Muscle of leg (tissue), 11 donors: ENCODE results near the gene C6orf89. TPM values are rescaled to one million over a fixed set of nuclear protein-coding genes. Genes with fewer than 3 reads are reported as not detected.
"Not testable (repeated sequence)": the region's sequence is repeated elsewhere in the genome, so short reads cannot be mapped to it uniquely, and the experiment has no call there.

Experiments
- DNase-seq: peaks from one replicate; pipeline ENCODE4 v3.0.0; 2013
- H3K27ac ChIP-seq: one replicate; pipeline ENCODE4 v1.5.1; 2013; ENCODE audit warnings: mild to moderate bottlenecking, low read length, control low read depth
- H3K27me3 ChIP-seq: one replicate; pipeline ENCODE4 v1.6.1; 2013; ENCODE audit warnings: low read length; ENCODE audit not compliant: control insufficient read depth, insufficient read depth
- H3K36me3 ChIP-seq: one replicate; pipeline ENCODE4 v1.6.1; 2013; ENCODE audit warnings: low read length; ENCODE audit not compliant: control insufficient read depth, insufficient read depth
- H3K4me1 ChIP-seq: one replicate; pipeline ENCODE4 v1.6.1; 2013; ENCODE audit warnings: low read length; ENCODE audit not compliant: control insufficient read depth, insufficient read depth
- H3K4me3 ChIP-seq: one replicate; pipeline ENCODE4 v1.5.1; 2013; ENCODE audit warnings: low read length, control low read depth
- H3K9me3 ChIP-seq: replicated peaks from 2 replicates; pipeline ENCODE4 v1.6.1; 2013; ENCODE audit warnings: low read depth, low read length; ENCODE audit not compliant: control insufficient read depth
- WGBS: methylation state at CpG from one replicate; pipeline ENCODE4 v1.1.5; 2013; ENCODE audit warnings: missing lambda C conversion rate; ENCODE audit not compliant: insufficient coverage; 5-methylcytosine and 5-hydroxymethylcytosine counted together
- polyA plus RNA-seq, 8 donors: library from polyadenylated mRNA; unstranded; fragments of 120-200 nt; gene quantifications; one replicate each; pipeline versions ENCODE4 v1.2.1 to v1.2.3, GENCODE V29; 2013; ENCODE audit warnings: inconsistent platforms in 1 of 8, low replicate concordance in 1 of 8; ENCODE audit not compliant: insufficient read length in 8 of 8, insufficient read depth in 1 of 8
- total RNA-seq: library from RNA; stranded (reverse); fragments of 120-200 nt; gene quantifications from one replicate; pipeline ENCODE4 v1.2.4, GENCODE V29; 2013

C6orf89 gene
- total and polyA plus RNA-seq, 9 donors, result 26.7 to 36.2 (median 32.2) TPM

DNA sequence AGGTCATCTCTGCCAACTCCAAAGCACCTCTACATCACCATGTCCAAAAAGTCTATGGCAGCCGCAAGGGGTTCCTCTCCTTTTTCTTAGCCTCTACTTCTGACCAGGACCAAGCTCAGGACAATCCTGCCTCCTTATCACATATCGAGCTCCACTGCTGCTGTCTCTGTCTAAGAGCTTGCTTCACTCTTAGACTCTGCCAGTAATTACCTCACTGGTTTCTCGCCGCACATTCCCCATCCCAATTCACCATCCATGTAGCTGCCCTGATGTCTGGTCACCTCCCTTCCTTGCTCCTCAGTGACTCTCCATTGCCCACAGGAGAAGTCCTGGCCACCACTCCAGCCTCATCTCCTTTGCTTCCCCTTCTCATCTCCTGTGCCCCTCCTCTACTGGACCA is 44.7 kb downstream of the C6orf89 start:
- Histone ChIP-seq H3K4me1 (peaks cover 41% of the 10 kb centered on the region), H3K9me3 (no peaks in the 10 kb centered on the region), H3K36me3 (peaks cover 3% of the 10 kb centered on the region), H3K27ac (no peak overlapping the region), H3K27me3 (no peaks in the 10 kb centered on the region), H3K4me3 (no peak overlapping the region)
- no peak for DNase-seq
- 83% methylated on average over 2 of the region's 4 CpGs for WGBS

DNA sequence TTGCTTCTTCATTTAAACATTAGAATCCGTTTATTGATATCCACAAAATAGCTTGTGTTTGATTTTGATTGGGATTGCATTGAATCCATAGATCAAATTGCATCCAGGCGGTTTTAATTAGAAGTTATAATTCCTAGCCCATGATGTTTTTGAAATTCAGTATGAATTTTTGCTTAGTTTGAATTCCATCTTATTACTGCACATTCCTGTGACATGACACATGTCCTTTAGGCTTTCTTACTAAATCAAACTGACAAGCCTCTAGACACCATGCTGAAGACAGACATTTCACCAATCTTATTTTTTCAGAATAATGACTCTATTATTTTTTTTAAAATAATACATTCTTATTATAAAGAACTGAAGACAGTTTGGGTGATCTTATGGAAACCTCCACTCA is 47.4 kb downstream of the C6orf89 start:
- Histone ChIP-seq H3K27ac (no peak overlapping the region), H3K9me3 (no peaks in the 10 kb centered on the region), H3K4me1 (peaks cover 22% of the 10 kb centered on the region), H3K27me3 (no peaks in the 10 kb centered on the region), H3K4me3 (no peak overlapping the region), H3K36me3 (no peaks in the 10 kb centered on the region)
- WGBS, result no CpG with 5 or more reads among the region's 2 CpGs
- no peak for DNase-seq

DNA sequence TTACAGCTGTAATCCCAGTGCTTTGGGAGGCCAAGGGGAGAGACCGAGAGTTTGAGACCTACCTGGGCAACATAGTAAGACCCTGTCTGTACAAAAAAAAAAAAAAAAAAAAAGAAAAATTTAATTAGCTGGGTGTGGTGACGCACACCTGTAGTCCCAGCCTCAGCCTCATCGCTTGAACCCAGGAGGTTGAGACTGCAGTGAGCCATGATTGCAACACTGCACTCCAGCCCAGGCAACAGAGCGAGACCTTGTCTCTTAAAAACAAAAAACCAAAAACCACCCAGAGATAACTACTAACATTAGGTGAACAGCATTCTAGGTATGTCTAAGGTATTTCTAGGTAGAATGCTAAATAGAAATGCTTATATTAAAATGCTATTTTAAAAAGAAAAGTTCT is 47.8 kb downstream of the C6orf89 start:
- Histone ChIP-seq H3K4me3 (no peak overlapping the region), H3K27me3 (no peaks in the 10 kb centered on the region)

GRCh38 chr6:36934901-36935300 is 49.1 kb downstream of the C6orf89 start:
- H3K27ac ChIP-seq, result no peak overlapping the region
- no peaks in the 10 kb centered on the region for H3K9me3 ChIP-seq
- H3K4me3 ChIP-seq, result no peak overlapping the region
- no peak for DNase-seq
- peaks cover 5% of the 10 kb centered on the region for H3K4me1 ChIP-seq
- H3K27me3 ChIP-seq, result no peaks in the 10 kb centered on the region
- no CpG with 5 or more reads among the region's 7 CpGs for WGBS
- no peaks in the 10 kb centered on the region for H3K36me3 ChIP-seq

More for the DNA sequence above, 47.8 kb downstream of the C6orf89 start:
- H3K36me3 ChIP-seq, result no peaks in the 10 kb centered on the region
- no CpG with 5 or more reads among the region's 4 CpGs for WGBS
- DNase-seq, result no peak
- H3K9me3 ChIP-seq, result no peaks in the 10 kb centered on the region
- peaks cover 18% of the 10 kb centered on the region for H3K4me1 ChIP-seq
- no peak overlapping the region for H3K27ac ChIP-seq

DNA sequence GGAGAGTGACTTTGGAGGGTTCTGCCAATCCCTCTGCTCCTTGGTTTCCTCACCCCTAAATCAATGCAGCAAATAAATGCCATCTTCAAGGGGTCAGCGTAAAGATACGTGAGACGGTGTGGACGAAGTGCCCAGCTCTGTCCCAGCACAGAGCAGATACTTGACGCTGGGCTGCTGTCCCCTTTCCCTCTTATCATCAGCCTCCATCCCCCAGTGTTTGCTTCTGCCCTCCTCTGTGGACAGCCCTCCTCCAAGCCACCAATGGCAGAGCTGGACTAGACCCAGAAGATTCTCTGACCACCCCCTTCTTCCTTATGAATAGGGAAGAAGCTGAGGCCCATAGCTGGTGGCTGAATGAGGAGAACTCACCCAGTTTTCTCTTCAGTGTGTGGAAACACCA is 51.1 kb downstream of the C6orf89 start:
- H3K27me3 ChIP-seq, result no peaks in the 10 kb centered on the region
- no peak overlapping the region for H3K27ac ChIP-seq
- DNase-seq, result no peak
- no peak overlapping the region for H3K4me3 ChIP-seq
- no peaks in the 10 kb centered on the region for H3K9me3 ChIP-seq
- no peaks in the 10 kb centered on the region for H3K36me3 ChIP-seq
- 90% methylated on average over 5 of the region's 5 CpGs for WGBS
- no peaks in the 10 kb centered on the region for H3K4me1 ChIP-seq

GRCh38 chr6:36937896-36938295 is 52.1 kb downstream of the C6orf89 start:
- Histone ChIP-seq H3K9me3 (no peaks in the 10 kb centered on the region), H3K4me3 (no peak overlapping the region), H3K27me3 (no peaks in the 10 kb centered on the region), H3K36me3 (no peaks in the 10 kb centered on the region), H3K4me1 (no peaks in the 10 kb centered on the region), H3K27ac (no peak overlapping the region)
- no peak for DNase-seq
- 94% methylated on average over 4 of the region's 6 CpGs for WGBS

DNA sequence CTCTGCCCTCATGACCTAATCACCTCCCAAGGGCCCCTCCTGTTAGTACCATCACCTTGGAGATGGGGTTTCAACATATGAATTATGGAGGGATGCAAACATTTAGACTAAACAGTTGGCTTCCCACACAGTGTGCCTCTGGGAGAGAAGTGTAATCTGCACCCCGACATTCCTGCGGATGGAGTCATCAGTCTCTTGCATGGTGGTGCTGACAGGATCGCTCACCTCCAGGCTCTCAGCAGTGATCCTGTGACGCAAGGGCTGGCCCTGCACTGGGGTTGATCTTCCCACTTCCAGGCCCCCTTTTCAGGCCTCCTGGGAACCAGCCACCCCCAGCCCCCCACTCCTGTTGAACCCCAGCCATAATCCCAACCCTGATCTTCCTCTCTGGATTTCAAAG is 52.8 kb downstream of the C6orf89 start:
- no peaks in the 10 kb centered on the region for H3K9me3 ChIP-seq
- no peaks in the 10 kb centered on the region for H3K4me1 ChIP-seq
- no peak overlapping the region for H3K4me3 ChIP-seq
- H3K36me3 ChIP-seq, result no peaks in the 10 kb centered on the region
- no peak overlapping the region for H3K27ac ChIP-seq
- no peaks in the 10 kb centered on the region for H3K27me3 ChIP-seq
- no peak for DNase-seq
- 87% methylated on average over 4 of the region's 4 CpGs for WGBS

GRCh38 chr6:36939005-36939404 is 53.3 kb downstream of the C6orf89 start:
- not testable (repeated sequence) for DNase-seq, H3K4me3 ChIP-seq
- WGBS, result 87% methylated on average over 5 of the region's 5 CpGs

DNA sequence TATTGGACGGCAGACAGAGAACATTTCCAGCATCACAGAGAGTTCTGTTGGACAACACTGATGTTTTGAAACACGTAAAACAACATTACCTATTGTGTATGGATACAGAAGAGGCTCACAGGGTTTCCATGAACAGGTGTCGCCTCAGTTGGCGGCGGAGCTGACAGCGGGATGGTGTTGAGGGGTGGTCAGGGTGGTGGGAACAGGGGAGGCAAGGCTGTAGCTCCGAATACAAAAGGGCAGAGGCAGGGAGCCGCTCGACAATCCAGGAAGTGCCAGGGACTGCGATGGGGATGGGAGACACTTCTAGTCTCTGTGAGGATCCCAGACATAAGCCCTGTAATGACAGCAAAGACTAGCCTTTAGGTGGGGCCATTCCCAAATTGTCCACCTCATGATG is 54.3 kb downstream of the C6orf89 start:
- Histone ChIP-seq H3K9me3 (no peaks in the 10 kb centered on the region), H3K36me3 (no peaks in the 10 kb centered on the region), H3K4me1 (no peaks in the 10 kb centered on the region), H3K27me3 (no peaks in the 10 kb centered on the region), H3K4me3 (no peak overlapping the region), H3K27ac (no peak overlapping the region)
- WGBS, result 78% methylated on average over 10 of the region's 10 CpGs
- DNase-seq, result no peak

More at GRCh38 chr6:36939005-36939404, 53.3 kb downstream of the C6orf89 start:
- not testable (repeated sequence) for H3K9me3 ChIP-seq, H3K27me3 ChIP-seq, H3K4me1 ChIP-seq, H3K36me3 ChIP-seq, H3K27ac ChIP-seq

DNA sequence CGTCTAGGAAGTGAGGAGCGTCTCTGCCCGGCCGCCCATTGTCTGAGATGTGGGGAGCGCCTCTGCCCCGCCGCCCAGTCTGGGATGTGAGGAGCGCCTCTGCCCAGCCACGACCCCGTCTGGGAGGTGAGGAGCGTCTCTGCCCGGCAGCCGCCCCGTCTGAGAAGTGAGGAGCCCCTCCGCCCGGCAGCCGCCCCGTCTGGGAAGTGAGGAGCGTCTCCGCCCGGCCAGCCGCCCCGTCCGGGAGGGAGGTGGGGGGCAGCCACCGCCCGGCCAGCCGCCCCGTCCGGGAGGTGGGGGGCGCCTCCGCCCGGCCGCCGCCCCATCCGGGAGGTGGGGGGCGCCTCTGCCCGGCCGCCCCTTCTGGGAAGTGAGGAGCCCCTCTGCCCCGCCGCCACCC is 55.8 kb downstream of the C6orf89 start:
- not testable (repeated sequence) for H3K27me3 ChIP-seq, H3K4me1 ChIP-seq, DNase-seq, H3K9me3 ChIP-seq, H3K36me3 ChIP-seq, H3K4me3 ChIP-seq, H3K27ac ChIP-seq
- WGBS, result 91% methylated on average over 20 of the region's 40 CpGs

DNA sequence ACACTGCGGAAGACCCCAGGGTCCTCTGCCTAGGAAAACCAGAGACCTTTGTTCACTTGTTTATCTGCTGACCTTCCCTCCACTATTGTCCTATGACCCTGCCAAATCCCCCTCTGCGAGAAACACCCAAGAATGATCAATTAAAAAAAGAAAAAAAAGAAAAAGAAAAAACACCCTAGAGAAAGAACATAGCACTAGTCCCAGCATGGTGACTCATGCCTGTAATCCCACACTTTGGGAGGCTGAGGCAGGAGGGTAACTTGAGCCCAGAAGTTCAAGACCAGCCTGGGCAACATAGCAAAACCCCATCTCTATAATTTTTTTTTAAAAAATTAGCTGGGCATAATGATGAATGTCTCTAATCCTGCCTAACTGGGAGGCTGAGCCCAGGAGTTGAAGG is 56.6 kb downstream of the C6orf89 start:
- no CpG with 5 or more reads among the region's 2 CpGs for WGBS
- not testable (repeated sequence) for H3K27me3 ChIP-seq, H3K4me3 ChIP-seq, H3K36me3 ChIP-seq, H3K4me1 ChIP-seq, DNase-seq, H3K9me3 ChIP-seq, H3K27ac ChIP-seq
